Adipocyte (in vitro differentiated cells): ENCODE measurements around the gene ADAMTS2.

Experiments used
- DNase-seq: peaks from one replicate; pipeline ENCODE4 v3.0.0-alpha.2; 2015; ENCODE audit warnings: low read depth
- H3K27me3 ChIP-seq: replicated peaks from 2 replicates; pipeline ENCODE4 v1.7.0; 2013; ENCODE audit warnings: mild to moderate bottlenecking, low read length, moderate library complexity; ENCODE audit not compliant: control insufficient read depth, insufficient read depth
- H3K36me3 ChIP-seq: 2 replicates; pipeline ENCODE4 v1.7.0; 2013; ENCODE audit warnings: low read length, mild to moderate bottlenecking, moderate library complexity; ENCODE audit not compliant: control insufficient read depth, insufficient read depth, severe bottlenecking
- H3K4me1 ChIP-seq: 2 replicates; pipeline ENCODE4 v1.7.0; 2013; ENCODE audit warnings: mild to moderate bottlenecking, low read length, moderate library complexity; ENCODE audit not compliant: control insufficient read depth, insufficient read depth
- H3K4me3 ChIP-seq: 2 replicates; pipeline ENCODE4 v1.7.0; 2013; ENCODE audit warnings: mild to moderate bottlenecking, low read length, moderate library complexity
- H3K9ac ChIP-seq: 2 replicates; pipeline ENCODE4 v1.7.0; 2013; ENCODE audit warnings: mild to moderate bottlenecking, low read length, moderate library complexity
- H3K9me3 ChIP-seq: 2 replicates; pipeline ENCODE4 v1.7.0; 2013; ENCODE audit warnings: mild to moderate bottlenecking, low read length, moderate library complexity; ENCODE audit not compliant: control insufficient read depth

The ADAMTS2 gene

GRCh38 chr5:179304466-179304865 lies 40.8 kb downstream of the ADAMTS2 start:
- peaks cover 77% of the 10 kb centered on the region for H3K4me1 ChIP-seq
- no peaks in the 10 kb centered on the region for H3K9me3 ChIP-seq
- H3K9ac ChIP-seq, result peak overlapping the region; percentile 77
- DNase-seq, result peak; percentile 93
- no peaks in the 10 kb centered on the region for H3K27me3 ChIP-seq
- H3K4me3 ChIP-seq, result peak overlapping the region; percentile 73
- H3K36me3 ChIP-seq, result peaks cover 7% of the 10 kb centered on the region

GRCh38 chr5:179303451-179304200 lies 41.6 kb downstream of the ADAMTS2 start:
- no peaks in the 10 kb centered on the region for H3K9me3 ChIP-seq
- peaks cover 82% of the 10 kb centered on the region for H3K4me1 ChIP-seq
- DNase-seq, result no peak
- peak overlapping the region; percentile 73 for H3K4me3 ChIP-seq
- peaks cover 7% of the 10 kb centered on the region for H3K36me3 ChIP-seq
- H3K27me3 ChIP-seq, result no peaks in the 10 kb centered on the region
- peak overlapping the region; percentile 77 for H3K9ac ChIP-seq

GRCh38 chr5:179302499-179303185 lies 42.6 kb downstream of the ADAMTS2 start:
- peak overlapping the region; percentile 77 for H3K9ac ChIP-seq
- H3K4me3 ChIP-seq, result no peak overlapping the region
- no peaks in the 10 kb centered on the region for H3K27me3 ChIP-seq
- no peaks in the 10 kb centered on the region for H3K9me3 ChIP-seq
- H3K4me1 ChIP-seq, result peaks cover 90% of the 10 kb centered on the region
- peaks cover 1% of the 10 kb centered on the region for H3K36me3 ChIP-seq
- DNase-seq, result no peak

- H3K36me3 ChIP-seq, result no peaks in the 10 kb centered on the region
- no peaks in the 10 kb centered on the region for H3K27me3 ChIP-seq
- no peak for DNase-seq
- peak overlapping the region; percentile 35 for H3K4me3 ChIP-seq
- no peaks in the 10 kb centered on the region for H3K9me3 ChIP-seq
- peak overlapping the region; percentile 64 for H3K9ac ChIP-seq
- peaks cover 90% of the 10 kb centered on the region for H3K4me1 ChIP-seq
These were observed 43.5 kb downstream of the ADAMTS2 start for GRCh38 chr5:179301796-179302195.

GRCh38 chr5:179301376-179301775 lies 43.9 kb downstream of the ADAMTS2 start:
- H3K9ac ChIP-seq, result peak overlapping the region; percentile 64
- no peaks in the 10 kb centered on the region for H3K9me3 ChIP-seq
- no peak for DNase-seq
- H3K4me3 ChIP-seq, result peak overlapping the region; percentile 35
- peaks cover 90% of the 10 kb centered on the region for H3K4me1 ChIP-seq
- H3K27me3 ChIP-seq, result no peaks in the 10 kb centered on the region
- no peaks in the 10 kb centered on the region for H3K36me3 ChIP-seq

DNA sequence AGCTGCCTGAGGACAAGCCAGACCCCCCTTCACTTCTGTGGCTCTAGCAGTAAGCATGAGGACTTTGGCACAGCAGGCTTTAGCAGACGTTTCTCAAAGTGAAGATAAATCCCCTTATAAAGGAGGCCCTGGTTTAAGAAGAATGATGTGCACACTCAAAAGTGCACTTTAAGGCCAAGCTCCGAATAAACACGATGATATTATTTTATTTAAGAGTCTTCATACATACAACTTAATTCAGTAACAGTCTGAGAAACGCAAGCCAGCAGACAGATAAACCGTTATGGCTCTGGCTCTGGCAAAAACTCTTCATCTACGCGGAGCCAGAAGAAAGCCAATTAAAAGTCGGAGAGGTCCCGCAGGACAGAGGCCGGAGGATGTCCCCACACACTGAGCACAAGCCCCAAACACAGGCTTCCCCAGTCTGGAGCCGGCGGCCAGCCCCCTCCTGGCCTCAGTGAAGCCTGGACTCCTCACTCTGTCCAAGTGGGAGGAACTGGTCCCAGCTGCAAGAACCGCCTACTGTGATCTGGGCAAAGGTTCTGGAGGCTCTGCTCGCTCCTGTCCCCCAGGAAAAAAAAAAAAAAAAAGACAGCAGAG lies 44.6 kb downstream of the ADAMTS2 start:
- Histone ChIP-seq H3K9me3 (no peaks in the 10 kb centered on the region), H3K9ac (peak overlapping the region; percentile 83), H3K27me3 (no peaks in the 10 kb centered on the region), H3K36me3 (no peaks in the 10 kb centered on the region), H3K4me1 (peaks cover 90% of the 10 kb centered on the region), H3K4me3 (peak overlapping the region; percentile 61)
- no peak for DNase-seq

- Histone ChIP-seq H3K9me3 (no peaks in the 10 kb centered on the region), H3K4me1 (peaks cover 90% of the 10 kb centered on the region), H3K9ac (no peak overlapping the region), H3K27me3 (no peaks in the 10 kb centered on the region), H3K4me3 (no peak overlapping the region), H3K36me3 (no peaks in the 10 kb centered on the region)
- no peak for DNase-seq
These were observed 46.9 kb downstream of the ADAMTS2 start for GRCh38 chr5:179298181-179298993.

GRCh38 chr5:179297486-179298180 lies 47.6 kb downstream of the ADAMTS2 start:
- Histone ChIP-seq H3K9me3 (no peaks in the 10 kb centered on the region), H3K27me3 (no peaks in the 10 kb centered on the region), H3K4me1 (peaks cover 91% of the 10 kb centered on the region), H3K36me3 (no peaks in the 10 kb centered on the region), H3K4me3 (peak overlapping the region; percentile 18), H3K9ac (peak overlapping the region; percentile 48)
- no peak for DNase-seq

- H3K27me3 ChIP-seq, result no peaks in the 10 kb centered on the region
- H3K4me1 ChIP-seq, result peaks cover 91% of the 10 kb centered on the region
- DNase-seq, result no peak
These were observed 48.2 kb downstream of the ADAMTS2 start for GRCh38 chr5:179297026-179297425.

DNA sequence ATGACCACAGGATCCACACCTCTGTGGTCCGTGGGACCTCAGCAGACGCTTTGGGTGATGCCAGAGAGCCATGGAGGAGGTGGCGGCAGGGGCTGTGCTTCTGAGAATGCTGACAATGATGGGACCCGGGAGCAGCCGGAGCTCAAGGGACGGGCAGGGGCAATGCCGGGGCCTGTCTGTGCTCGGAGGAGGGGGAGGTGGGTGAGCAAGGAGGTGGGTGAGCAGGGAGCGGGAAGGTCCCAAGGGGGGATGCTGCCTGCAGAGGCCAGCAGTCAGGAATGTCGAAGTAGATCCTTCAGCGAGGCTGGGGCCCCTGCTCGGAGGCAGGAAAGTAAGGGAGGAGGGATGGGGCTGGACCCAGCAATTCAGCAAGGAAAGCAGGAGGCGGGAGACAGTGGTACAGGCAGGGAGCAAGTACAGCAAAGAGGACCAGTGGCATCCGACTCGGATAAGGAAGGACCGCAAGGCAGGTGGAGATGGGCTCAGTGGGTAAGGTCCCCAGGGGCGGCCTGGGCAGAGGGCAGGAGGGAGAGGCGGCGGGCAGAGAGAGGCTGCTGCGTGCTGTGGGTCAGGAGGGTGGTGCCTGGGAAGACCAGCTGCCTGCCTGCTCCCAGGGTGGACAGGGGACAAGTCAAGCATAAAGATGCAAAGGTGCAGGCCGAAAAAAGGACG lies 49.0 kb downstream of the ADAMTS2 start:
- no peak overlapping the region for H3K4me3 ChIP-seq
- no peak for DNase-seq
- H3K9ac ChIP-seq, result no peak overlapping the region
- H3K4me1 ChIP-seq, result peaks cover 89% of the 10 kb centered on the region
- H3K27me3 ChIP-seq, result no peaks in the 10 kb centered on the region
- H3K9me3 ChIP-seq, result no peaks in the 10 kb centered on the region
- H3K36me3 ChIP-seq, result no peaks in the 10 kb centered on the region

More at GRCh38 chr5:179297026-179297425, 48.2 kb downstream of the ADAMTS2 start:
- no peaks in the 10 kb centered on the region for H3K9me3 ChIP-seq
- no peaks in the 10 kb centered on the region for H3K36me3 ChIP-seq
- H3K4me3 ChIP-seq, result no peak overlapping the region
- peak overlapping the region; percentile 48 for H3K9ac ChIP-seq
